Fibroblast of villous mesenchyme (primary cell): ENCODE results near the gene DPH3. TPM values are rescaled to one million over a fixed set of nuclear protein-coding genes. Genes with fewer than 3 reads are reported as not detected.

ENCODE experiments used
- DNase-seq: peaks from one replicate; pipeline ENCODE4 v3.0.0-alpha.2; 2010; ENCODE audit warnings: low read depth
- H3K4me3 ChIP-seq: 2 replicates; pipeline ENCODE4 v1.5.1; 2011; ENCODE audit warnings: low read depth, mild to moderate bottlenecking, low read length
- CTCF ChIP-seq: IDR thresholded peaks from 2 replicates; pipeline ENCODE4 v1.5.1; 2012; ENCODE audit warnings: low read depth, mild to moderate bottlenecking, low read length; ENCODE audit not compliant: insufficient read depth
- total RNA-seq: library from RNA; depleted of rRNA; stranded (reverse); fragments of >200 nt; gene quantifications from 2 replicates; pipeline ENCODE4 v1.2.3, GENCODE V29; 2012

Gene DPH3
- total RNA-seq, 1 donor: 33.2 TPM

DNA sequence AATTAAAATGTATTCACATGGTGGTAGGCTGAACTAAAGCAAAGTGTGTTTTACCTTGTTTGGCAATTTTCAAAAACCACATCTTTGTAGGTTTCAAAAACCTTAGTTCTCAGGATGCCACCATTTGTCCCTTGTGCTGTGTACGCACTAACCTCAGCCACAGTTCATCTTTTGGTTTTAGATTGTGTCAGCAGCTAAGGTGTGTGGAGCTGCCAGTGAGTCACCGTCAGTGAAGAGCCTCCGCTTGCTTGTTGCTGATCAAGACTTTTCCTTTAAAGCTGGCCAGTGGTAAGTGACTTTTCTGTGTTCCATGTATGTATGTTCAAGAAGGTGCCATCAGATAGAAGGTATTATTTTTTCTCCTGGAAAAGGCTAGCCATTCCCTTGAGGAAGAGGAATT lies 21.4 kb upstream of the DPH3 start:
- TF ChIP-seq CTCF: no peak
- no peak for DNase-seq
- H3K4me3 ChIP-seq: no peak overlapping the region

GRCh38 chr3:16284633-16285032 lies 19.9 kb upstream of the DPH3 start:
- DNase-seq: no peak
- TF ChIP-seq CTCF: no peak
- no peak overlapping the region for H3K4me3 ChIP-seq

DNA sequence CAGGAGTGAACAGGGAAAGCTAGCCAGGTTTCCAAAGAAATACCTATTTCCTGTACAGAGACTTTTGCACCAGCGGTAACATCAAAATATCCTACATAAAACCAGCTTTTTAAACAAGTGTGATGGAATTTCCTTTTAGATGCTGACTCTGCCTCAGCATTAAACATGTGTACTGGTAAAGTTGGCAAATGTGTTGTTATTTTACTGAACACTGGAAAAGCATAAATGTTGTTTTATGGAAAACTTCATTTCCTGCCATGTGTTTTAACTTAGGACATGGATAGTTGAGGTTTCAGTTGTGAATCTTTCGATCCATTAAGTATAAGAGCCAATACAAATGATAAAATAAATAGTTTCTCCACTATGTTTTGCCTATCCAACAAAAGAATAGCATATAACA lies 15.9 kb upstream of the DPH3 start:
- DNase-seq: no peak
- no peak for TF ChIP-seq CTCF
- no peak overlapping the region for H3K4me3 ChIP-seq

GRCh38 chr3:16279010-16279801 lies 14.5 kb upstream of the DPH3 start:
- no peak for DNase-seq
- no peak for TF ChIP-seq CTCF
- no peak overlapping the region for H3K4me3 ChIP-seq

GRCh38 chr3:16277471-16277870 lies 12.7 kb upstream of the DPH3 start:
- no peak overlapping the region for H3K4me3 ChIP-seq
- peak; percentile 51 for DNase-seq
- TF ChIP-seq CTCF: no peak

- TF ChIP-seq CTCF: no peak
Measured at GRCh38 chr3:16273867-16274266, 9.1 kb upstream of the DPH3 start.

GRCh38 chr3:16272588-16272987 lies 7.8 kb upstream of the DPH3 start:
- DNase-seq: no peak
- no peak for TF ChIP-seq CTCF

More at GRCh38 chr3:16273867-16274266, 9.1 kb upstream of the DPH3 start:
- H3K4me3 ChIP-seq: no peak overlapping the region
- DNase-seq: no peak

More at GRCh38 chr3:16272588-16272987, 7.8 kb upstream of the DPH3 start:
- H3K4me3 ChIP-seq: no peak overlapping the region
